Stomach (tissue), 9 donors: Measurements from ENCODE around the gene CHAF1A. TPM values are rescaled to one million over a fixed set of nuclear protein-coding genes. Genes with fewer than 3 reads are reported as not detected.

Experiments
- DNase-seq, 2 donors: peaks; one replicate each; pipeline versions ENCODE4 v3.0.0 to v3.0.0-alpha.2; 2013 to 2019
- H3K27ac ChIP-seq, 5 donors: fragments of 200-600 bp in 4 of 5; sonication (generic) in 4 of 5; one replicate each; pipeline ENCODE4 v1.5.1; 2013 to 2019; ENCODE audit warnings: mild to moderate bottlenecking in 1 of 5, moderate library complexity in 1 of 5
- H3K27me3 ChIP-seq, 3 donors: fragments of 200-600 bp; sonication (generic); one replicate each; pipeline ENCODE4 v1.5.1; 2017 to 2019; ENCODE audit warnings: mixed run types in 1 of 3
- H3K36me3 ChIP-seq, 4 donors: fragments of 200-600 bp; sonication (generic); 1 replicate in 3 of 4; 2 replicates in 1 of 4; pipeline ENCODE4 v1.5.1; 2016 to 2019
- H3K4me1 ChIP-seq, 4 donors: fragments of 200-600 bp; sonication (generic); one replicate each; pipeline ENCODE4 v1.5.1; 2016 to 2019
- H3K4me3 ChIP-seq, 4 donors: fragments of 200-600 bp; sonication (generic) in 3 of 4; one replicate each; pipeline ENCODE4 v1.5.1; 2016 to 2019; ENCODE audit warnings: mild to moderate bottlenecking in 1 of 4
- H3K9me3 ChIP-seq, 4 donors: fragments of 200-600 bp; sonication (generic); one replicate each; pipeline ENCODE4 v1.5.1; 2016 to 2019
- EP300 ChIP-seq: sonication (generic); formaldehyde crosslinking; IDR thresholded peaks from one replicate; pipeline ENCODE4 v1.6.1; 2017; ENCODE audit warnings: antibody characterized with exemption
- POLR2A ChIP-seq, 4 donors: fragments of 450-650 bp; IDR thresholded peaks; one replicate each; pipeline ENCODE4 v1.6.1; 2016; ENCODE audit warnings: antibody characterized with exemption in 4 of 4, control low read depth in 2 of 4, mild to moderate bottlenecking in 1 of 4, moderate library complexity in 1 of 4
- POLR2AphosphoS5 ChIP-seq, 3 donors: sonication (generic); formaldehyde crosslinking; IDR thresholded peaks; one replicate each; pipeline ENCODE4 v1.6.1; 2016; ENCODE audit warnings: antibody characterized with exemption in 3 of 3
- WGBS, 5 donors: extraction: QIAGEN DNeasy Blood & Tissue Kit in 3 of 5; methylation state at CpG; one replicate each; pipeline versions ENCODE4 v1.1.5 to v1.1.7; 2013 to 2018; 5-methylcytosine and 5-hydroxymethylcytosine counted together
- intact Hi-C: fragments of 100-400 bp; cut with DNase I; formaldehyde crosslinking; loops from one replicate; pipeline ENCODE4 v1.15.1; 2023; ENCODE audit warnings: low total_unique reads
- polyA plus RNA-seq, 3 donors: library from polyadenylated mRNA; stranded (reverse); fragments of 200-250 nt; gene quantifications; one replicate each; pipeline ENCODE4 v1.2.3, GENCODE V29; 2013
- total RNA-seq, 5 donors: library from RNA; depleted of rRNA; stranded (reverse); fragments of >200 nt; gene quantifications; one replicate each; pipeline versions ENCODE4 v1.1.0 to v1.2.3, GENCODE V29; 2014 to 2016
- TF ChIP-seq, protein P1 (sequence below), 7 experiments: fragments of 450-650 bp in 4 of 7; fragments of 200-600 bp in 3 of 7; sonication (generic) in 3 of 7; IDR thresholded peaks; one replicate each; pipeline ENCODE4 v1.5.1; 2016 to 2019; ENCODE audit warnings: antibody characterized with exemption in 7 of 7, control low read depth in 2 of 7, mild to moderate bottlenecking in 1 of 7
- donor health status: healthy with polysubstance abuse.
- donor health status: Bipolar disorder and iron deficiency.
- donor health status: healthy.

CHAF1A gene
- total and polyA plus RNA-seq, 8 donors = 1.8 to 100 (median 6.5) TPM

DNA sequence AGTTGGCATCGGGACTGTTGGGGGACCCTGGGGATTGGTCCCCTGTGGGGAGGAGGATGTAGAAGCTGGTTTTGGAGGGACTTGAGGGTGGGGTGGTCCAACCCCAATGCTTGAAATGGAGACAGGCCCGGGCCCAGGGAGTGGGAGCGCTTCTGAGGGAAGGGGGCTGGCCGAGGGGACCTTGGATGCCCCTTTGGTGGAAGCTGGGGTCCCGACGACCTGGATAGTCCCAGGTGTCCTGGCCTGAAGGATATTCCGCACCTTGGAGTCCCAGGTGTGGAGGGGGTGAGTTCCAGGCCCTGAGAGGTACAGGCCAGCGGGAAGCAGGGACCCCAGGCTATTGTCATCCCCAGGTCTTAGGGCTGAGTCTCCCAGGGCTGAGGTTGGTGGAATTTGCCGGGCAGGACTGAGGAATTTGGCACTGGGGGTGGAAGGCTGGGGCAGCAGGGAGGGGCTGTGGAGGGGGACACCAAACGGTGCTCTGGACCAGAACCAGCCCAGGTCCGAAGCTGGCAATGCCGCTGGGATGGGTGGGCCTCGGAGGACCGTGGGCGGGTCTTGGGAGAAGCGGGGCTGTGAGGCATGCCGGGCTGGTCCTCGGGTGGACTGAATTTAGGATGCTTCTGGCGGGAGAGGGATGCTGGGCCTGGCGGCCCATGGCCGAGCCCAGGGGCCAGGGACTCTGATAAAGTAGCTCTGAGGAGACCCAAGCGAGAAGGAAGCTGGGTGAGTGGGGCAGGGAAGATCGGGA is 71.5 kb downstream of the CHAF1A start:
- peaks cover 24 to 40% (median 31%) of the 10 kb centered on the region in 4 donors for H3K4me1 ChIP-seq
- H3K36me3 ChIP-seq = peaks cover 15 to 42% (median 39%) of the 10 kb centered on the region in 4 donors
- peak overlapping the region in 2 of 5 donors; percentile 32 to 89 for H3K27ac ChIP-seq
- intact Hi-C loops = no loop called here
- no peaks in the 10 kb centered on the region for H3K9me3 ChIP-seq
- 27 to 34% (median 31%) methylated on average over 20 to 23 of the region's 23 CpGs for WGBS, 5 donors
- DNase-seq = no peak
- H3K27me3 ChIP-seq = no peaks in the 10 kb centered on the region
- TF ChIP-seq, protein P1, sequence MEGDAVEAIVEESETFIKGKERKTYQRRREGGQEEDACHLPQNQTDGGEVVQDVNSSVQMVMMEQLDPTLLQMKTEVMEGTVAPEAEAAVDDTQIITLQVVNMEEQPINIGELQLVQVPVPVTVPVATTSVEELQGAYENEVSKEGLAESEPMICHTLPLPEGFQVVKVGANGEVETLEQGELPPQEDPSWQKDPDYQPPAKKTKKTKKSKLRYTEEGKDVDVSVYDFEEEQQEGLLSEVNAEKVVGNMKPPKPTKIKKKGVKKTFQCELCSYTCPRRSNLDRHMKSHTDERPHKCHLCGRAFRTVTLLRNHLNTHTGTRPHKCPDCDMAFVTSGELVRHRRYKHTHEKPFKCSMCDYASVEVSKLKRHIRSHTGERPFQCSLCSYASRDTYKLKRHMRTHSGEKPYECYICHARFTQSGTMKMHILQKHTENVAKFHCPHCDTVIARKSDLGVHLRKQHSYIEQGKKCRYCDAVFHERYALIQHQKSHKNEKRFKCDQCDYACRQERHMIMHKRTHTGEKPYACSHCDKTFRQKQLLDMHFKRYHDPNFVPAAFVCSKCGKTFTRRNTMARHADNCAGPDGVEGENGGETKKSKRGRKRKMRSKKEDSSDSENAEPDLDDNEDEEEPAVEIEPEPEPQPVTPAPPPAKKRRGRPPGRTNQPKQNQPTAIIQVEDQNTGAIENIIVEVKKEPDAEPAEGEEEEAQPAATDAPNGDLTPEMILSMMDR (IDR thresholded peaks at IDR 0.05) = no peak
- no peak for TF ChIP-seq POLR2AphosphoS5 (IDR thresholded peaks at IDR 0.05)
- no peak for TF ChIP-seq EP300
- H3K4me3 ChIP-seq = peak overlapping the region; percentile 9 to 99 (median 84)

DNA sequence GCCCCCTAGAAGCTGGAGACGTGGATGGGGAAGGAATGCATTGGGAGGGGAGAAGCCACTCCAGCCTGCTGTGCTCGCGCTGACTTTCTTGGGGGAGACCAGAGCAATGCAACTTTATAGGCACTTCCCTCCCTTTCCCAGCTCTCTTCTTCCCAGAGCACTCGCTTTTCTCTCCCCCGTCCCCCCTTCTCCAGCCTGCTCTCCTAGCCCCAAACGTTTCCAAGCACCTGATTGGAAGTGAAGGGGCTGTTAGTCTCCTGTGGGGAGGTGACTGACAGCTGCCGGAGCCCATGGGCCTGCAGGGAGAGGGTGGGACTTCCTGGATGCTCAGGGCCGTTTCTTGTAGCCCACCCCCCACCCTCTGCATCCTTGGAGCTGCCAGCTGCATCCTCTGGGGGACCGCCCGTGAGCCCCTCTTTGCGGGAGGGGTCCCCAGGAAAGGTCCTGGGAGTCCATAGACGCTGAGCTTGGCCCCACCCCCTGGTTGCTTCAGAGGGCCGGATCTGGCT is 72.1 kb downstream of the CHAF1A start:
- H3K4me1 ChIP-seq = peaks cover 24 to 40% (median 31%) of the 10 kb centered on the region in 4 donors
- H3K27me3 ChIP-seq = no peaks in the 10 kb centered on the region
- peak in 1 of 2 donors; percentile 84 for DNase-seq
- H3K4me3 ChIP-seq = peak overlapping the region; percentile 9 to 98 (median 50)
- intact Hi-C loops = no loop called here
- no peaks in the 10 kb centered on the region for H3K9me3 ChIP-seq
- peak overlapping the region in 1 of 5 donors; percentile 14 for H3K27ac ChIP-seq
- TF ChIP-seq POLR2A (IDR thresholded peaks at IDR 0.05) (no peak), POLR2AphosphoS5 (IDR thresholded peaks at IDR 0.05) (no peak), EP300 (no peak)
- TF ChIP-seq, protein P1 (IDR thresholded peaks at IDR 0.05) = no peak
- H3K36me3 ChIP-seq = peaks cover 15 to 48% (median 45%) of the 10 kb centered on the region in 4 donors
- 28 to 34% (median 29%) methylated on average over 8 to 13 of the region's 13 CpGs for WGBS, 5 donors

DNA sequence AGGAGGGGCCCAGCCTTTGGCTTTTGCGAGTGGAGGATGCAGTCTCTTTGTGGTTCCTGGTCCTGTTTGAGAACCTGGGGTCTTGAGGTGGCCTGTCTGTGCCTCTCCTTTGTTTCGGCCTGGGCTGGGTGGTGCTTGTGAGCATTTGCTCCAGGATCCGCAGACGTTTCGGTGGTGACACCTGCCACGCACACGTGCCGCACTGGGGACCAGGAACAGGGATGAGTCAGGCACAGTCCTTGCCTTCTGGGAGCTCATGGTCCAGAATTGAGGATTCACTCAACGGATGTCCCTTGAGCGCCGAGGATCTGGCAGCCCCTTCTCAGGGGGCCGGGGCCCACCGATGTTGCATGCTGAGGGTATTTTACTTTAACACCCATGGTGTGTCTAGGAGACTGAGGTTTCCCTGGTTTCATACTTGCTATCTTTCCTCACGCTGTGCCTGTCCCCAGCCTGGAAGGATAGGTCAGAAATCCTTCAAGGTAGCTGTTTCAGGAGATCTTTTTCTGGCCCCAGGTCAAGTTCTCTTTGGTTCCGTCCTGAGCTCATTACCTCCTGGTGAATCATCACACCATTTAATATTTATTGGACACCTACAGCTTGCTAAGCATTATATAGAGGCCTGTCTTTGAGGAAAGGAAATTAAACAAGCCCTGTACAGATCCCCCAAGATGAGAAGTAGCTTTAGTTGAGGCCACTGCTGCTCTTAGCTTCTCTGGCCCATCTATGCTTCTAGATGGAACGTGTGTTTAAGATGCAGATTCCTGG is 74.8 kb downstream of the CHAF1A start:
- no peak for DNase-seq
- no peak overlapping the region for H3K4me3 ChIP-seq
- H3K27ac ChIP-seq = no peak overlapping the region
- H3K4me1 ChIP-seq = peaks cover 24 to 29% (median 26%) of the 10 kb centered on the region in 4 donors
- TF ChIP-seq, protein P1 (IDR thresholded peaks at IDR 0.05) = no peak
- no peak for TF ChIP-seq POLR2AphosphoS5 (IDR thresholded peaks at IDR 0.05)
- no peak for TF ChIP-seq POLR2A (IDR thresholded peaks at IDR 0.05)
- no peak for TF ChIP-seq EP300
- intact Hi-C loops = no loop called here
- H3K36me3 ChIP-seq = peaks cover 15 to 72% (median 58%) of the 10 kb centered on the region in 4 donors
- no peaks in the 10 kb centered on the region for H3K9me3 ChIP-seq
- 81 to 89% (median 88%) methylated on average over 15 to 16 of the region's 16 CpGs for WGBS, 5 donors
- H3K27me3 ChIP-seq = no peaks in the 10 kb centered on the region

DNA sequence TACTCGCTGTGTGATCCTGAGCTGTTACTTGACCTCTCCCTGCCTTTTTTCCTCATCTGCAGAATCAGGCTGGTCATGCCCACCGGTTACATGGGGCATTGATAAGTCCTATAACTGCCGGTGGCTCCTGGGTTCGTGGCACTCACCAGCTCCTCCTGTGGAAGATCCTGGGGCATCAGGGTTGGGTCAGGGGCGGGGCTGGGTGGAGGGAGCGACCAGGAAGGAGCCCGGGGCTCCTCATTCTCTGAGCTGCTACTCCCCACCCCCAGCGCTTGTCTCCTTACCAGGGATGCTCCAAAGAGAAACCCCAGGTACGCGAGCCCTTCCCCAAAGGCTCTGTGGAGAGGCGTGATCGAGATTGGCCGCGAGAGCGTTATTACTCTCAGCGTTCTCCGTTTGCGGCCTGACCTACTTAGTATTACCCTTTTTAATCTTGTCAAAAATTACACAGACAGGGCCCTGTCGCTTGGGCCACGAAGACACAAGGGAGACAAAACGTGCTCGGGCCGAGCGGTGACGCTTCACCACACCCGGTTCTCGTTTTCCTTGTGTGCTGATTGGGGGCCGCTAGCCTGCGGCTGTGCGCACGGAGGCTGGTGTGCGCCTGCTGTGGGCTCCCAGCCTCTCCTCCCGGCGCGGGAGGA is 80.4 kb downstream of the CHAF1A start:
- 87 to 94% (median 89%) methylated on average over 35 of the region's 35 CpGs for WGBS, 5 donors
- no peak for DNase-seq
- peaks cover 0 to 92% (median 68%) of the 10 kb centered on the region in 4 donors for H3K36me3 ChIP-seq
- no peak overlapping the region for H3K27ac ChIP-seq
- H3K4me1 ChIP-seq = no peaks in the 10 kb centered on the region
- intact Hi-C loops = no loop called here
- H3K27me3 ChIP-seq = no peaks in the 10 kb centered on the region
- TF ChIP-seq EP300 = no peak
- TF ChIP-seq, protein P1 (IDR thresholded peaks at IDR 0.05) = no peak
- TF ChIP-seq POLR2AphosphoS5 (IDR thresholded peaks at IDR 0.05) = no peak
- no peak for TF ChIP-seq POLR2A (IDR thresholded peaks at IDR 0.05)
- H3K4me3 ChIP-seq = no peak overlapping the region
- H3K9me3 ChIP-seq = no peaks in the 10 kb centered on the region
